ENCODE measurements around the gene FREY1.

The FREY1 gene

DNA sequence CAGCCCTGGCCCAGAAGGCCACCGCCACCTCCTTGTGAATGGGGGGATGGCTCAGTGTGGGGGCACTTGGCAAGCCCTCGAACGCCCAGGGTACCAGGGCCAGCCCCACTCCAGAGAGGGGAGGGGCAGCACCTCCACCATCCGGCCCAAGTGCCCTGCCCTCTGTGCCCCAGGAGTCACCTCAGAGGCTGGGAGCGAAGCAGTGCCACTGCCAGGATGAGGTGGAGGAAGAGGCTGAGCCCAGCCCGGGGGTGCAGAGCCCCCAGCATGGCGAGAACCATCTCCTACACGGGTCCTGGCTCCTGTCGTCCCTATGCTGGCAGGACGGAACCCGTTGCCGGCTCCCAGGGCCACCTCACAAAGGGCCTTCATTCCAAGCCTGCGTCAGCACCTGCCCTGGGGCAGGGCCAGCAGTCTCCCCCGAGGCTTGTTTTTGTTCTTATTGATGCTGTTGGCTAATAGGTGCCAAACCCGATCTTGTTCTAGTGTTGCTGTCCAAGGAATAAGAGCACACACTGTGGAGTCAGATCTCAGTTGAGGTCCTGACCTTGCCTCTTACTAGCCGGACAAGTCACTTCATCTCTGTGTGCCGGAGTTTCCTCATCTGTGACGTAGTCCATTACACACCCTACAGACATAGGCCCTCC is at the start of gene FREY1:
Gene FREY1 (minus strand): TSS at position 307 of the 647 bp plus-strand sequence. CDS start 26 bp downstream, at position 281.
- DNase-seq = no peak

- DNase-seq = no peak
Measured at GRCh38 chr11:45949992-45950407, 42.9 kb upstream of the FREY1 start.

- no peak for DNase-seq
Measured at GRCh38 chr11:45948356-45948755, 41.3 kb upstream of the FREY1 start.

GRCh38 chr11:45947885-45948284 is 40.8 kb upstream of the FREY1 start:
- DNase-seq = no peak

DNA sequence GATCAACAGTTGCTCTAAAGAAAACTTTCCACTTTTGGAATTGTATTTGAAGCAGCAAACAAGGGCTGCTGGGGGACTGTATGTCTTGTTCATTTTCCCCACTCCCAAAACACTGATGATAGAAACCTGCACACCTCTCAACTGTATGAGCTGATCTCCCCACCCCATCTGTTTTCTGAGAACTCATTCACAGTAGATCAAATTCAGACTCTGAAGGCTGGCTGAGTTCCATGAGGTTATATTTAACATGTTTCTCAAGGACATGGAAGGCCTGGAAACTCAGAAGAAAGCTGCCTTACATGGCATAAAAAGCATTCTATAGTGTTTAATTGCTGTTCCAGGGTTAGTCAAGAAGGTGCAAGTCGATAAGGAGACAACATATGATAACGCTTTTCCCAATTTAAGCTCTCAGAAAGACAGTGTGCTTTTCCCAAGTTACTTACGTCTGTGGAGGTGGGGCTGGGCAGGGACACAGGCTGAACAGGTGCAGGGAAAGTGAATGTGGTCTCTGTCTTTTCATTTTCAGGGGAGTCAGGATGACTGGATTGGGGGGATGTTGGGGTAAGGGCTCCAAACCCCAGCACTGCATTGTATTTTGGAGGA is 38.4 kb upstream of the FREY1 start:
- no peak for DNase-seq

- no peak for DNase-seq
Measured at GRCh38 chr11:45942381-45942780, 35.3 kb upstream of the FREY1 start.

DNA sequence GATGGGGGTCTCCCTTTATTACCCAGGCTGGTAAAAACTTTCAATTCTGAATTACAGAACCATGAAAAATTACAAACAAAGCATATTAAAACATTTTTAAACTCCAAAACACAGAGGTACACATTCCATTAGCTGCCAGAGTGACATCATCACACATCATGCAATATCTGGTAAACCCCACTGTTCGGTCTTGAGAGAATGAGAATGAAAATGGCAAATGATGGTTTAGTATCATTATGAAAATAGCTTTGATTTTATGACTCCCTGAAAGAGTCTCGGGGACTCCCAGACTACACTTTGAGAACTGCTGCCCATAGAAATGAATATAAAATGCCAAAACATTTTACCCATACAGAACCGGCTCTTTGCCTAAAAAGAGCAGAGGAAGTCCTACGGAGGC is 34.2 kb upstream of the FREY1 start:
- no peak for DNase-seq

- no peak for DNase-seq
Measured at GRCh38 chr11:45939836-45940235, 32.8 kb upstream of the FREY1 start.

DNA sequence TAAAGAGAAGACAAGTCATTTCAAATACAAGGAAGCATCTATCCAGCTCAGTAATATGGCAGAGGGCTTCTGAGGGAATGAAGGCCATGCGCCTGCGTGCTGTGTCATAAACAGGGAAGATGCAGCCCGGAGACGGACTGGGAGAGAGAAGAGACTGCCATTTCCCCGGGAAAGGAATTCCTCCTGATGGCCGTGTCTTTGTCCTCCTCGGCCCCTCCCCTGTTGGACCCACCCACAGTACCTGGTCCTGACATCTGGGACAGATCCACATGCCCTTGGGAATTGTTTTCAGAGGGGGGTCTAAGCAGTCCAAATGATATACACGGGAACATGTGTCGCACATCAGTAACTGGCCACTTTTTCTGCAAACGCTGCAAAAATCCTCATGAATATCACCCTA is 30.8 kb upstream of the FREY1 start:
- no peak for DNase-seq

DNA sequence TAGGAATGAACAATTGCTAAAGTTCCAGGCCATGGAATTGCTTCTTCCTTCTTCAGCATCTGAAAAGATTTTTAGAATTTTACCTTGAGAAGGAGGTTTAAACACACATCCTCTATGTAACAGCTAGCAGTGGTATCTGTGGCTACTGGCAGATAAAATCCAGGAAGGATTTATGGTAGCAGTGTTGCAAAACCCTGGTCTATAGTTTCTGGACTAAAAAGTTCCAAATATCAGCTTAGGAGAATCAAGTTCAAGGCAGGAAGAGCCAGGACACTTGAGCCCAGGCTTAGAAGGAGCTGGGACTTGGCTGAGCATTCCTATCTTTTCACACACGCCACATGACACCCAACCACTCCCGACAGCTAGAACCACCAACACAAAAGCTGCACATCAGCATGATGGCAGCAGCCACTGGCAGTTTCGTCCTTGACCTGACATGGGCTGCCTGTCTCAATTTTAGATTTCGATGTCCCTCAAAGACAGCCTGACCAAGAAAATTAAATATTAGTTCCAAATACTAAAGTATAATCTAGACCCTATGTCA is 29.5 kb upstream of the FREY1 start:
- no peak for DNase-seq

DNA sequence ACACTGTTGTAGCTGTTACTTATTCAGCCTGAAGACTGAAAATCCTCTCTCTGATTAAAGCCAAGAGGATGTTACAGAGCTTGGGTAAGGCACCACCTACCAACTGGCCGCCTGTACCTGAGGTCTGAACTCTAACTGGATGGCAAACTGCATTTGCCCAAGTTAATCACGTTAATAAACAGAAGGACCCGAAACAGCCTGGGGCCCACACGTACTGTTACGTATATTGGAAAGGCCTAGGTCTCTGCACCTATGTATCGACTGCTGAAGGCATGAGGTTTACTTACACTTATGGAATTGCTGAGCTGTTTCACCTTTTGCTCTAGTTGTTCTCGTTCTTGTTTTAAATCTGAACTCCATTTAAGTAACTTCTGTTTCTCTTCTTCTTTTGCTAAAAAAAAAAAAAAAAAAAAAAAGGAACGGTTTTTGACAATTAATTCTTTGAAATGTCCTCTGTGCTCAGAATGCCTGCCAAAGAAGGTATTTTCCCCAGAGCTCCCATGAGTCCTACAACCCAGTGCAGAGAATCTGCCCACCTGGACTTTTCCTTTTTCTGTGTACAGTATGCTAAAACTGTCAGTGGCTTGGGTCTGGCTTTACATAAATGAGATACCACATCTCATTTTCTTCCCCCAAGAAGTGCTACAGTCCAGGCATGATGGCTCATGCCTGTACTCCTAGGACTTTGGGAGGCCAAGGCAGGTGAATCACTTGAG is 28.4 kb upstream of the FREY1 start:
- DNase-seq = no peak

DNA sequence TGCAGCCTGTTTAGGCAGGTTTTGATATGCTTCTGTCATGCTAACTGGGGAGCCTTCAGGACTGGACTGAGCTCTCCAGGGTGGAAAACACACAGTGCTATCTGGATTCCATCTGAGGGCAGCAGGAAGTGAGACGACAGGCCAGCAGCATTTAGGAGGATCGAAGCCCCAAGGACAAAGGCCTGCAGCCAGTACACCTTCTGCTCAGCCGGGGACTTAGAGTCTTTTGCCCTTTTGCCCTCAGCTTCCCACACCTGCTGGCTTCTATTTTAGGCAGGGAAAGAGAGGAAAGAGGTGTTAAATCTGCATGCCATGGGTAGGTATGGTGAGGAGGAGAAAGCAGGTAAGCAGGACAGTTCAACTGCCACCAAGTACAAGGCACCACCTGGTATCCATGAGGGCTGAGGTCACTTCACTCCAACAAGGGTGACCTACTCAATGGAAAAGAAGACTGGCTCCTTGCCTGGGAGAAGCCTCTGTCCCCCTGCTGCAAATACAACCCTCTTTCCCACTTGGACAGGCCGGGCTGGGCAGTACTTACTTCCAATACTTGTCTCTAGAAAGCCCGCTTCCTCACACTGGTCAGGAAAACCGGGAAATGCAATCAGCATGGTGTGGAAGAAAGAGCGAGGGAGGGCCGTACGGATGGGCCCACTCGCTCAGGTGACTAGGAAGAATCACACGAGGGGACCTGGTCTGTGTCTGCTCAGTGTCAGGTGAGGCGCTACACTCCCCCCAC is 27.7 kb upstream of the FREY1 start:
- no peak for DNase-seq

DNA sequence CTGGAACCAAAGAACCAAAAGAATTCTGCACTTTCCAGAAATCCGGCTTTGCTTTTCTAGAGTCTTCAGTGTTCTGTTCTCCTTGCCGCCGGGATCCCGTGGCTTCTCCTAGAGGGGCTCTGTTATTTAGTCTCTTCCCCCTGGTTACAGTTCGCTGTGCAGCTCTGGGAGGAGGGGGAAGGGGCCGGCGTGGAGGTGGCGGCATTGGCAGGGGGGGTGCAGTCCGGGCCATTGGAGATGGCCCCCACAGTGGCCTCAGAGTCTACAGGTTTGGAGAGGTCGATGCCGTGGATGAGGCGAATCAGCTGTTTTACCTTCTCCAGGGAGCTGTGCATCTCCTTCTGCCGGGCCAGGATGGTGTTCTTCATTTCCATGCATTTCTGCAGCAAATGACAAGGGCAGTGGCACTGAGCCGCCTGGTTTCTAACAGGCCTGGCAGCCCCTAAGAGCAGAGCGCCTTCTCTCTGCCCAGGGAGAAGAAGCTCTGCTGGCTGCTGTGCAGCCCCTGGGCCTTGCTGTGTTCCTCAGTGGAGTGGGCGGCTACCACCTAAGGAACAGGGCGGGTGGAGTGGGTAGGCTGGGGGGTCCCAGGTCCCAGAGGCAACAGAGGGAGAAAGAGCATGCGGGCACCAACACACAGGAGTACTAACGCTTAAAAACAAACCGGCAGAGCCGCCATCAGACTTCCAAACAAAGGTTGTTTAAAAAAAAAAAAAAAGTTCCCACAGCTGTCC is 26.9 kb upstream of the FREY1 start:
- DNase-seq = no peak

DNA sequence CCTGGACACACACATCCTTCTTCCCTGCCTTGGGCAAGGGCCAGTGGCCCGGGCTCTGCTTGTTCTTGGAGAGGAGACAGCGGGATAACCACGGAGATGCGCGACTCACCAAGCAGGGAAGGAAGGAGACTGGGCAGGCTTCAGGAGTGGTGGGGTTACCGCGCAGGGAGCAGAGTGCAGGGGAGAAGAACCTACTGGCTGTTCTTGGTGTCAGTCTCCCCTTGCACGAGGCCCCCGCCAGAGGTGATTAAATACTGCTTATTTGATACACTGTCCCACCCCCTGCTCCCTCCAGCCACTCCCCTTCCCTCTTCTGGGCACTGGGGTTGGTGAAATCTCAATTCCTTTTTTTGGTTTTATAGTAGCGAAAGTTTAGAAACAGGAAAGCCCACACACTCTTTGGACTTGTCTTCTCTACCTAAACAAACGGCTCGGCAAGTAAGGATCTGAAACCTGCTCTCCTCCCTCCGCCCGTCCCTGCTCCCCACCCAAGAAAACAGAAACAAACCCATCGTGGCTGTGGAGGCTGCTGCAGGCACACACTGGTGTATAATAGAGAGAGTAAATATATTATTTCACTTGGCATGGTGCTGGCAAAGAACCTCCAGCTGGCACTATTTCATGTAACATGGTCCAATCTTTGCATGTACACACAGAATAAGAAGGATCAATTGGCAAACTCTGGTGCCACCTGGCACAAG is 26.2 kb upstream of the FREY1 start:
- DNase-seq = no peak

DNA sequence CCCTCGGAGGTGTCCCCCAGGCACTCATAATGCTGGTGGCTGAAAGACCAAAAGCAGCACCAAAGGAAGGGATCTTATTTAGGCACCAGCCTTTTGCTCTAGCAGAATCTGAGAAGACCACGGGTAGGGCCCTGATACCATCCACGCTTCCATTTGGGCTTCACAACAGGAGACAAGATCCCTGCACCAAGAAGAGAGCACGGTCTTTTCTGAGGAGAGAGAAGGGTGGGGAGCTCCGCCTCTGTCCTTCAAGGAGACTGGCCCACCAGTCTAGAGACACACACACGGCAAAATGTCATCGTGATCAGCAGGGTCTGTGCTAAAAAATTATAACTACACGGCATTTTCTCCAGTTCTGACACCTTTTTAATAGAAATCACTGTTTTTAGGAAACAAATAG is 25.1 kb upstream of the FREY1 start:
- no peak for DNase-seq

DNA sequence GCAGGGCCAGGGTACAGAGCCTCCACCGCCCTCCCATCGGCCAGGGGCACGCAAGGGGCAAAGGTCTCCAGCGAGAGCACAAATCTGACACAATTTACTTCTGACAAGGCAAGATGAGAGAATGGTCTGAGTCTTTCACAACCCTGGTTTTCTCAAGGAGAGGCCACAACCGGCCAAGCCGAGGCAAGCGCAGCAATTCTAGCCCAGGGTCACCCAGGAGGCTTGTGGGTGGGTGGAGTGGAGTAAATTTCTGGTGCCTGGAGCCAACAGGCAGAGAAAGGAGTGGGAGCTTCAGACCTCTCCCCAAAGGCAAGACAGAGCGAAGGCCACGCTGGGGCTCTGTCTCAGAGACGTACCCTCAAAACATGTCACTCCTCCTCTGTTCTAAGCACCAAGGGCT is 24.7 kb upstream of the FREY1 start:
- no peak for DNase-seq

GRCh38 chr11:45930951-45931570 is 24.0 kb upstream of the FREY1 start:
- no peak for DNase-seq

DNA sequence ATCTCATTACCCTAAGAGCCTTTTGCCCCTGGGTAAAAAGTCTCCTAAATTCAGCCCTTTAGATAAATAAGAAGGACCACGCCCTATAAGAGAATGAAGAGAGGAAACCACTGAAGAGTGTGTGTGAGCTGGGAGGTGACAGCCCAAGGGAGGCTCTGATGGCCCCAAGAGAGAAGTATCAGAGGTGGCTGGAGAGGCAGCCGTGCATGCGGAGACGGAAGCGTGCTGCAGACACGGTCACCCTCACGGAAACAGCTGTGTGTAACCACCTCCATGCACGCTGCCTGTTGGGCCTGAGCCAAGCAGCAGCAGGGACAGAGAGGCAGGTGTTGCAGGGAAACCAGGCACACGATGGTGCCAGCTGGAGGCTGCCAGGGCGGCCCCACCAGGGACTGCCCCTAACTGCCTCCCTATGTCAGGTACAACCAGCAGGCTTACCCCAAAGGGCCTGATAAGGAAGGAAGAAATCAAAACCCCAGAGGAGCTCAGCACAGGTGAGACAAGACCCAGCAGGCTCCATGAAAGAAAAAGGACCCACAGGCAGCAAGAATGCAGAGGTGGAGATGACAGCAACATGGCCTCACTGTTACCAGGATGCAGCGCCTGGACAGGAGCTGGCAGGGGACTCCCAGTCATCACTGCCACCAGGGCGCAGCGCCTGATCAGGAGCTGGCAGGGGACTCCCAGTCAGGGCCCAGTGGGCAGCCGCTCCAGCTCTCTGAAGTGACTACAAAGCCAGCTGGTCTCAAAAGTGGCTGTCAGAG is 23.1 kb upstream of the FREY1 start:
- DNase-seq = peak; percentile 28

DNA sequence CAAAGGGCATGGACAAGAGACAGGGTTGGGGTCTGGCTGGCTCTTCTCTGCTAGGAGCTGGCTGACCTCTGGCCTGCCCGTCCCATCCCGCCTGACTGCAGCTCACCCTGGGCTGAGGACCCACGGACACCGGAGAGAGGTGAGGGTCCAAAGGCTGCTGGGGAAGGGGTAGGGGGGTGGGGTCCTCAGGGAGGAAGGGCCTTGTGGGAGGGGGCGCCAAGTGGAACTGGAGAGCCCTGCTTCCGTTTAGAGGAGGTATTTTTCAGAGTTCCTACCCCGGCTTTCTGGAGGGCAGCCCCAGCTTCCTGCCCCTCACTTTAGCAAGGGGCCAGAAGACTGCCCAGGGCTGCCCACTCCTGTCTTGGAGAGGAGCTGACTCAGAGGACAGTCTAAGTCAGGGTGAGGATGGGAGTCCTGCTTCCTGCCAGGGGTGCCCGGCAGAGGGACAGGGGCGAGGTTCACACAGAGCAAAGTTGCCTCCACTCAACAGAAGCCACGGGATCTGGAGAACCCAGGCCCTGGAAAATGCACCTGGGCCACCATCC is 22.5 kb upstream of the FREY1 start:
- DNase-seq = no peak

DNA sequence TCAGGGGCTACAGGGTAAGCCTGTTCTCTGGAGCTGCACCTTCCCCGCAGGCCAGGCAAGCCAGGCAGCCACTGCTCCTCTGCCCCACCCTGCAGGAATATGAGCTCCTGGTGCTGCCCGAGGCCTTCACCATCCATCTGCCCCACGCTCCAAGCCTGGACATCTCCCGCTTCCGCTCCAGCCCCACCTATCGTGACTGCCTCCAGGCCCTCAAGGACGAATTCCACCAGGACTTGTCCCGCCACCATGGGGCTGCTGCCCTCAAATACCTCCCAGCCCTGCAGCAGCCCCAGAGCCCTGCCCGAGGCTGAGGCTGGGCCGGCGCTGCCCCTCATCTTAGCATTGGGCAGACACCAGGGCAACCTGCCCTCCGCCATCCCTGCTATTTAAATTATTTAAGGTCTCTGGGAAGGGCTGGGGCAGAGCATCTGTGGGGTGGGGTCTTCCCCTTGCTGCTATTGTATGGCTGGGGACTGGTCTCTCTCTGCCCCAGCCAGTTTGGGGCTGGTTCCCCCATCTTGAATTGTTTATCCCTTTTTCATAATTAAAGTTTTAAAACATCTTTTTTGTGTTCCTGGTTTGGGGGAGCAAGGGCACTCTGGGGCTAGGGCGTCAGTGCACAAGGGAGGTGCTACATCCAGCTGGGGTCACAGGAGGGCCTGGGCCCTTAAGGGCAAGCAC is 21.6 kb upstream of the FREY1 start:
- DNase-seq = no peak

All from NCI-H1436 treated with DMSO at 0.1 percent for 48 hours (cell line).